Mammary epithelial cell (primary cell): ENCODE results near the gene IL17B.

Experiments
- EZH2 ChIP-seq: IDR thresholded peaks from 2 replicates; pipeline ENCODE4 v1.6.1; 2012; ENCODE audit warnings: low read length, inconsistent platforms, borderline replicate concordance
- TF ChIP-seq, protein P1 (sequence below), 2 donors: IDR thresholded peaks in 1 of 2; conservative IDR thresholded peaks in 1 of 2; 2 replicates each; pipeline ENCODE4 v1.5.1; 2011 to 2012; ENCODE audit warnings: inconsistent platforms in 2 of 2, low read length in 2 of 2, mild to moderate bottlenecking in 2 of 2, control low read depth in 1 of 2, low read depth in 1 of 2; ENCODE audit not compliant: insufficient read depth in 1 of 2; ENCODE audit errors: extremely low read depth in 1 of 2

DNA sequence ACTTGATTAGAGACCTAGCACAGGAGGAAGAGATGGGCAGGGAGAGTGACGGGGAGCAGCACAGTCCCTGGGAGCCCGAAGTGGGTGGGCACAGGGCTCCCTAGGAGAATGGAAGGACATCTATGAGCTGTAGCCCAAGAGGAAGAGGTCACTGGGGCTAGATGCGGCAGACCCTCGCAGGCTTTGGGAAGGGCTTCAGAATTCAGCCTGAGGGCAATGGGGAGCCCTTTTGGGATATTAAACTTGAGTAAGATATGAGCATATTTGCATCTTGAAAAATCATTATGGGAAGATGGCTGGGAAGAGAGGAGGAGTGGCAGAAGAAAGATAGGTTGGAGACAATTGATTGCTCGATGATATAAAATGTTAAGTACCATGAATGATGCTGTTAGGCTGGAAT, 48.9 kb upstream of the IL17B start:
- TF ChIP-seq, protein P1, sequence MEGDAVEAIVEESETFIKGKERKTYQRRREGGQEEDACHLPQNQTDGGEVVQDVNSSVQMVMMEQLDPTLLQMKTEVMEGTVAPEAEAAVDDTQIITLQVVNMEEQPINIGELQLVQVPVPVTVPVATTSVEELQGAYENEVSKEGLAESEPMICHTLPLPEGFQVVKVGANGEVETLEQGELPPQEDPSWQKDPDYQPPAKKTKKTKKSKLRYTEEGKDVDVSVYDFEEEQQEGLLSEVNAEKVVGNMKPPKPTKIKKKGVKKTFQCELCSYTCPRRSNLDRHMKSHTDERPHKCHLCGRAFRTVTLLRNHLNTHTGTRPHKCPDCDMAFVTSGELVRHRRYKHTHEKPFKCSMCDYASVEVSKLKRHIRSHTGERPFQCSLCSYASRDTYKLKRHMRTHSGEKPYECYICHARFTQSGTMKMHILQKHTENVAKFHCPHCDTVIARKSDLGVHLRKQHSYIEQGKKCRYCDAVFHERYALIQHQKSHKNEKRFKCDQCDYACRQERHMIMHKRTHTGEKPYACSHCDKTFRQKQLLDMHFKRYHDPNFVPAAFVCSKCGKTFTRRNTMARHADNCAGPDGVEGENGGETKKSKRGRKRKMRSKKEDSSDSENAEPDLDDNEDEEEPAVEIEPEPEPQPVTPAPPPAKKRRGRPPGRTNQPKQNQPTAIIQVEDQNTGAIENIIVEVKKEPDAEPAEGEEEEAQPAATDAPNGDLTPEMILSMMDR (conservative IDR thresholded peaks at IDR 0.05 in 1 of 2, IDR thresholded peaks at IDR 0.05 in 1 of 2; ENCODE audit: extremely low read depth in 1 of 2, insufficient read depth in 1 of 2, low read depth in 1 of 2, low read length in 2 of 2), result no peak
- no peak for TF ChIP-seq EZH2
